ENCODE data around the gene KCNMA1. TPM values are rescaled to one million over a fixed set of nuclear protein-coding genes. Genes with fewer than 3 reads are reported as not detected.

KCNMA1 gene
- total RNA-seq, 1 donor from 2014 or later, result 87.6 TPM

DNA sequence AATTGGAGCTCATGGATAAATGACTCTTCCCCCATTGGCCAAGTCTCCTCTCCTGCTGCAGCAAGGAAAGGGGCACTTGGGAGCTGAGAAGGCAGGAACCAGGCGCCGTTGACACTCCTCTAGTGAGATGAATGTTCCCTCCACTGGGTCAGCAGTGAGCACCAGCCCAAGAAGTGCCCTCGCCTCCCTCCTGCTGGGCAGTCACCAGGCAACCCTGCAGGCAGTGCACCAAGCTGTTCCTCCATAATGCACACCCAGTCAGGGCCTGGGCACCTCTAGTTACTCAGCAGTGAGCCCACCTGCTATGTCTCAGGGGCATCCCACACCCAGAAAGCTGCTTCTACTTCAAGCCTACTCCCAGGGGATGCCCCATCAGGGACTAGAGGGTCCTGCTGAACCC lies 84.3 kb downstream of the KCNMA1 start:
- peaks cover 1% of the 10 kb centered on the region for H3K36me3 Mint-ChIP-seq (ENCODE audit: low read depth)
- no peak for TF ChIP-seq CTCF (IDR thresholded peaks at IDR 0.05)

GRCh38 chr10:77552252-77552651 lies 85.4 kb downstream of the KCNMA1 start:
- Mint-ChIP-seq H3K4me3 (ENCODE audit: unreplicated experiment) (no peak overlapping the region), H3K27ac (ENCODE audit: unreplicated experiment) (peak overlapping the region; percentile 13)

More for the DNA sequence above, 84.3 kb downstream of the KCNMA1 start:
- peak overlapping the region; percentile 53 for H3K27ac Mint-ChIP-seq (ENCODE audit: unreplicated experiment)
- no peaks in the 10 kb centered on the region for H3K9me3 Mint-ChIP-seq (ENCODE audit: low read depth)
- no peak overlapping the region for H3K4me3 Mint-ChIP-seq (ENCODE audit: unreplicated experiment)
- H3K4me1 Mint-ChIP-seq (ENCODE audit: low read depth), result peaks cover 79% of the 10 kb centered on the region
- no peaks in the 10 kb centered on the region for H3K27me3 Mint-ChIP-seq (ENCODE audit: low read depth)
- DNase-seq (ENCODE audit: low spot score), result no peak

GRCh38 chr10:77550378-77550777 lies 87.2 kb downstream of the KCNMA1 start:
- Mint-ChIP-seq H3K4me3 (ENCODE audit: unreplicated experiment) (no peak overlapping the region), H3K9me3 (ENCODE audit: low read depth) (no peaks in the 10 kb centered on the region), H3K27me3 (ENCODE audit: low read depth) (no peaks in the 10 kb centered on the region), H3K27ac (ENCODE audit: unreplicated experiment) (no peak overlapping the region), H3K4me1 (ENCODE audit: low read depth) (peaks cover 77% of the 10 kb centered on the region), H3K36me3 (ENCODE audit: low read depth) (peaks cover 2% of the 10 kb centered on the region)
- no peak for DNase-seq (ENCODE audit: low spot score)
- TF ChIP-seq CTCF (IDR thresholded peaks at IDR 0.05), result no peak

More at GRCh38 chr10:77552252-77552651, 85.4 kb downstream of the KCNMA1 start:
- no peaks in the 10 kb centered on the region for H3K9me3 Mint-ChIP-seq (ENCODE audit: low read depth)
- no peak for TF ChIP-seq CTCF (IDR thresholded peaks at IDR 0.05)
- peaks cover 79% of the 10 kb centered on the region for H3K4me1 Mint-ChIP-seq (ENCODE audit: low read depth)
- H3K36me3 Mint-ChIP-seq (ENCODE audit: low read depth), result peaks cover 1% of the 10 kb centered on the region
- no peak for DNase-seq (ENCODE audit: low spot score)
- no peaks in the 10 kb centered on the region for H3K27me3 Mint-ChIP-seq (ENCODE audit: low read depth)

DNA sequence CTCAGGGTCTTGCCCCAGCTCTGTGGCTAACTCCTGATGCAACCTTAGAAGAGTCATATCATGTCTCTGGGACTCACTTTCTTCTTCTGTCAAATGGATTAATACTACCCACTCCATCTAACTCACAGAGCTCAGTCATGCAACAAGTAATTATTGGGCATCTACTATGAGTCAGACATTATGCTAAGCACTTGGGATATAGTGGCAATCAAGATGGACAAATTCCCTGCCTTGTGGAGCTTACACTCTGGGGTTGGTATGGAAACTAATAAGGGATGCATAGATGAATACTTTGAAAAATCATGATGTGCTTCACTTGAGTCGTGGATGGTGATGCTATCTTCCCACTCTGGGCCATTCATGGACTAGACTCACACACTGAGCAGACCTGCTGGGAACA lies 88.9 kb downstream of the KCNMA1 start:
- Mint-ChIP-seq H3K27ac (ENCODE audit: unreplicated experiment) (no peak overlapping the region), H3K27me3 (ENCODE audit: low read depth) (no peaks in the 10 kb centered on the region), H3K4me1 (ENCODE audit: low read depth) (peaks cover 66% of the 10 kb centered on the region), H3K9me3 (ENCODE audit: low read depth) (no peaks in the 10 kb centered on the region), H3K4me3 (ENCODE audit: unreplicated experiment) (no peak overlapping the region), H3K36me3 (ENCODE audit: low read depth) (peaks cover 2% of the 10 kb centered on the region)
- DNase-seq (ENCODE audit: low spot score), result no peak
- no peak for TF ChIP-seq CTCF (IDR thresholded peaks at IDR 0.05)

- H3K36me3 Mint-ChIP-seq (ENCODE audit: low read depth), result peaks cover 3% of the 10 kb centered on the region
- H3K27ac Mint-ChIP-seq (ENCODE audit: unreplicated experiment), result no peak overlapping the region
- no peak for TF ChIP-seq CTCF (IDR thresholded peaks at IDR 0.05)
- H3K4me1 Mint-ChIP-seq (ENCODE audit: low read depth), result peaks cover 61% of the 10 kb centered on the region
- peaks cover 5% of the 10 kb centered on the region for H3K9me3 Mint-ChIP-seq (ENCODE audit: low read depth)
- no peaks in the 10 kb centered on the region for H3K27me3 Mint-ChIP-seq (ENCODE audit: low read depth)
- no peak for DNase-seq (ENCODE audit: low spot score)
- no peak overlapping the region for H3K4me3 Mint-ChIP-seq (ENCODE audit: unreplicated experiment)
These were observed 89.5 kb downstream of the KCNMA1 start for GRCh38 chr10:77548157-77548556.

All from chondrocyte (in vitro differentiated cells).